ENCODE measurements around the gene KDM2A. TPM values are rescaled to one million over a fixed set of nuclear protein-coding genes. Genes with fewer than 3 reads are reported as not detected.

Gene KDM2A
- total RNA-seq, 1 donor from 2014 or later = 34.1 TPM

GRCh38 chr11:67099831-67100324, 19.2 kb upstream of the KDM2A start:
- no peak for TF ChIP-seq CTCF (conservative IDR thresholded peaks at IDR 0.05; ENCODE audit: low read depth, low read length)
- no peak for DNase-seq (ENCODE audit: low read depth)
- no peak overlapping the region for H3K4me3 ChIP-seq (ENCODE audit: low read depth, low read length)

- DNase-seq (ENCODE audit: low read depth) = no peak
- no peak overlapping the region for H3K4me3 ChIP-seq (ENCODE audit: low read depth, low read length)
- TF ChIP-seq CTCF (conservative IDR thresholded peaks at IDR 0.05; ENCODE audit: low read depth, low read length) = no peak
These were observed 16.4 kb upstream of the KDM2A start for GRCh38 chr11:67102664-67103063.

GRCh38 chr11:67105964-67106363, 13.1 kb upstream of the KDM2A start:
- TF ChIP-seq CTCF (conservative IDR thresholded peaks at IDR 0.05; ENCODE audit: low read depth, low read length) = no peak
- no peak for DNase-seq (ENCODE audit: low read depth)
- no peak overlapping the region for H3K4me3 ChIP-seq (ENCODE audit: low read depth, low read length)

GRCh38 chr11:67111261-67111660, 7.8 kb upstream of the KDM2A start:
- TF ChIP-seq CTCF (conservative IDR thresholded peaks at IDR 0.05; ENCODE audit: low read depth, low read length) = no peak
- no peak for DNase-seq (ENCODE audit: low read depth)
- H3K4me3 ChIP-seq (ENCODE audit: low read depth, low read length) = no peak overlapping the region

GRCh38 chr11:67113231-67113721, 5.8 kb upstream of the KDM2A start:
- TF ChIP-seq CTCF (conservative IDR thresholded peaks at IDR 0.05; ENCODE audit: low read depth, low read length) = no peak
- H3K4me3 ChIP-seq (ENCODE audit: low read depth, low read length) = no peak overlapping the region
- DNase-seq (ENCODE audit: low read depth) = no peak

- H3K4me3 ChIP-seq (ENCODE audit: low read depth, low read length) = no peak overlapping the region
- no peak for DNase-seq (ENCODE audit: low read depth)
- no peak for TF ChIP-seq CTCF (conservative IDR thresholded peaks at IDR 0.05; ENCODE audit: low read depth, low read length)
These were observed 4.7 kb upstream of the KDM2A start for GRCh38 chr11:67114275-67114896.

- DNase-seq (ENCODE audit: low read depth) = no peak
- H3K4me3 ChIP-seq (ENCODE audit: low read depth, low read length) = no peak overlapping the region
- TF ChIP-seq CTCF (conservative IDR thresholded peaks at IDR 0.05; ENCODE audit: low read depth, low read length) = no peak
These were observed 2.3 kb upstream of the KDM2A start for GRCh38 chr11:67116758-67117105.
